Caco-2 (cell line): ENCODE measurements around the gene KCNJ3. TPM values are rescaled to one million over a fixed set of nuclear protein-coding genes. Genes with fewer than 3 reads are reported as not detected.

Source experiments
- BruUV-seq: library from RNA; stranded (reverse); fragments of 400-500 nt; replicated peaks from 2 replicates; lab custom pipeline; 2021; lab: Mats Ljungman, UMichigan
- CTCF ChIA-PET: fragments of 300-600 bp; sonication (Branson Sonifier 250); formaldehyde crosslinking; loops from one replicate; lab custom pipeline; 2022; ENCODE audit warnings: antibody characterized with exemption; lab: Charles Lee
- POLR2A ChIA-PET: fragments of 300-600 bp; sonication (Branson Sonifier 250); formaldehyde crosslinking; loops from one replicate; lab custom pipeline; 2022; ENCODE audit warnings: antibody characterized with exemption; lab: Charles Lee
- DNase-seq, 2 experiments: peaks; one replicate each; pipeline versions ENCODE4 v3.0.0 to v3.0.0-alpha.2; 2020 to 2022
- H3K27me3 ChIP-seq: replicated peaks from 2 replicates; pipeline ENCODE4 v1.6.0; 2011; ENCODE audit warnings: low read length; ENCODE audit not compliant: control insufficient read depth, insufficient read depth
- H3K36me3 ChIP-seq: 2 replicates; pipeline ENCODE4 v1.5.1; 2011; ENCODE audit warnings: low read length; ENCODE audit not compliant: control insufficient read depth, insufficient read depth
- H3K4me1 ChIP-seq: fragments of 250-450 bp; sonication (Bioruptor Pico); 2 replicates; pipeline ENCODE4 v1.5.1; 2020; ENCODE audit warnings: mild to moderate bottlenecking
- H3K4me3 ChIP-seq: 2 replicates; pipeline ENCODE4 v1.5.1; 2011; ENCODE audit warnings: low read depth, mild to moderate bottlenecking, control low read depth, low read length
- H3K9me3 ChIP-seq: fragments of 250-450 bp; sonication (Bioruptor Pico); 2 replicates; pipeline ENCODE4 v1.5.1; 2020; ENCODE audit warnings: mild to moderate bottlenecking, moderate library complexity
- H3K27ac Mint-ChIP-seq: one replicate; pipeline ENCODE4 v1.8.0; 2022; ENCODE audit warnings: mixed read lengths; ENCODE audit not compliant: unreplicated experiment
- H3K27me3 Mint-ChIP-seq: one replicate; pipeline ENCODE4 v1.8.0; 2022; ENCODE audit warnings: mixed read lengths; ENCODE audit not compliant: insufficient read depth, unreplicated experiment
- H3K36me3 Mint-ChIP-seq: one replicate; pipeline ENCODE4 v1.8.0; 2022; ENCODE audit warnings: mild to moderate bottlenecking, mixed read lengths; ENCODE audit not compliant: insufficient read depth, unreplicated experiment
- H3K4me1 Mint-ChIP-seq: one replicate; pipeline ENCODE4 v1.8.0; 2022; ENCODE audit warnings: low read depth, mixed read lengths; ENCODE audit not compliant: unreplicated experiment
- H3K4me3 Mint-ChIP-seq: one replicate; pipeline ENCODE4 v1.8.0; 2022; ENCODE audit warnings: mild to moderate bottlenecking, moderate library complexity, mixed read lengths; ENCODE audit not compliant: unreplicated experiment
- H3K9me3 Mint-ChIP-seq: one replicate; pipeline ENCODE4 v1.8.0; 2022; ENCODE audit warnings: mixed read lengths; ENCODE audit not compliant: unreplicated experiment
- CTCF ChIP-seq, 2 experiments: fragments of 200-600 bp in 1 of 2; IDR thresholded peaks; 1 replicate in 1 of 2; 2 replicates in 1 of 2; pipeline versions ENCODE4 v1.5.1 to v1.8.0; 2011 to 2022; ENCODE audit warnings: antibody characterized with exemption in 1 of 2, control low read depth in 1 of 2, inconsistent platforms in 1 of 2, low read depth in 1 of 2, low read length in 1 of 2, mild to moderate bottlenecking in 1 of 2, moderate library complexity in 1 of 2; ENCODE audit not compliant: insufficient read depth in 1 of 2, severe bottlenecking in 1 of 2, unreplicated experiment in 1 of 2
- intact Hi-C: fragments of 100-400 bp; cut with micrococcal nuclease; formaldehyde crosslinking; loops from one replicate; pipeline ENCODE4 v1.10.0; 2022; ENCODE audit not compliant: unreplicated experiment
- total RNA-seq: library from RNA; stranded (reverse); gene quantifications from 2 replicates; pipeline ENCODE4 v1.2.3, GENCODE V29; 2022

Gene KCNJ3
- total RNA-seq, 1 experiment from 2014 or later: not detected

GRCh38 chr2:154771664-154772284 lies 73.3 kb downstream of the KCNJ3 start:
- Mint-ChIP-seq H3K4me3 (no peak overlapping the region), H3K36me3 (no peaks in the 10 kb centered on the region), H3K4me1 (no peaks in the 10 kb centered on the region), H3K27ac (no peak overlapping the region), H3K27me3 (no peaks in the 10 kb centered on the region), H3K9me3 (no peaks in the 10 kb centered on the region)
- Histone ChIP-seq H3K36me3 (no peaks in the 10 kb centered on the region), H3K4me3 (no peak overlapping the region), H3K27me3 (no peaks in the 10 kb centered on the region), H3K4me1 (no peaks in the 10 kb centered on the region), H3K9me3 (no peaks in the 10 kb centered on the region)
- POLR2A ChIA-PET: no interaction called here
- intact Hi-C loops: no loop called here
- no peak for DNase-seq
- CTCF ChIA-PET: no interaction called here
- no peak for TF ChIP-seq CTCF (IDR thresholded peaks at IDR 0.05; ENCODE audit: insufficient read depth in 1 of 2, low read depth in 1 of 2, low read length in 1 of 2, severe bottlenecking in 1 of 2, unreplicated experiment in 1 of 2)
- no TSS peak for BruUV-seq

- Mint-ChIP-seq H3K27me3 (no peaks in the 10 kb centered on the region), H3K4me1 (no peaks in the 10 kb centered on the region), H3K27ac (no peak overlapping the region), H3K36me3 (no peaks in the 10 kb centered on the region), H3K4me3 (no peak overlapping the region), H3K9me3 (no peaks in the 10 kb centered on the region)
- Histone ChIP-seq H3K4me3 (no peak overlapping the region), H3K27me3 (no peaks in the 10 kb centered on the region), H3K36me3 (no peaks in the 10 kb centered on the region), H3K9me3 (0 out of 2 replicates have a peak, but pooled peaks cover 4% of the 10 kb centered on the region), H3K4me1 (no peaks in the 10 kb centered on the region)
- POLR2A ChIA-PET: no interaction called here
- no peak for TF ChIP-seq CTCF (IDR thresholded peaks at IDR 0.05; ENCODE audit: insufficient read depth in 1 of 2, low read depth in 1 of 2, low read length in 1 of 2, severe bottlenecking in 1 of 2, unreplicated experiment in 1 of 2)
- intact Hi-C loops: no loop called here
- DNase-seq: no peak
- CTCF ChIA-PET: no interaction called here
- BruUV-seq: no TSS peak
These were observed 78.3 kb downstream of the KCNJ3 start for GRCh38 chr2:154776825-154777224.

- Histone ChIP-seq H3K4me3 (no peak overlapping the region), H3K4me1 (no peaks in the 10 kb centered on the region), H3K27me3 (no peaks in the 10 kb centered on the region), H3K36me3 (no peaks in the 10 kb centered on the region), H3K9me3 (no peaks in the 10 kb centered on the region)
- DNase-seq: no peak
- TF ChIP-seq CTCF (IDR thresholded peaks at IDR 0.05; ENCODE audit: insufficient read depth in 1 of 2, low read depth in 1 of 2, low read length in 1 of 2, severe bottlenecking in 1 of 2, unreplicated experiment in 1 of 2): no peak
- H3K27me3 Mint-ChIP-seq: peaks cover 5% of the 10 kb centered on the region
- H3K9me3 Mint-ChIP-seq: no peaks in the 10 kb centered on the region
- intact Hi-C loops: no loop called here
- H3K27ac Mint-ChIP-seq: no peak overlapping the region
- ChIA-PET POLR2A (no interaction called here), CTCF (no interaction called here)
- H3K36me3 Mint-ChIP-seq: no peaks in the 10 kb centered on the region
- H3K4me3 Mint-ChIP-seq: no peak overlapping the region
- H3K4me1 Mint-ChIP-seq: no peaks in the 10 kb centered on the region
- BruUV-seq: no TSS peak
These were observed 95.9 kb downstream of the KCNJ3 start for GRCh38 chr2:154794406-154794805.
